ENCODE results near the gene CXCR6. TPM values are rescaled to one million over a fixed set of nuclear protein-coding genes. Genes with fewer than 3 reads are reported as not detected.

Gene CXCR6
- total and polyA plus RNA-seq, 2 donors (not counting 1 experiment from before 2014, with no cell fraction given), result not detected

- Histone ChIP-seq H3K27ac (ENCODE audit: insufficient read depth, low read length) (no peak overlapping the region), H3K9me3 (ENCODE audit: control insufficient read depth, insufficient read depth, low read depth, low read length) (no peaks in the 10 kb centered on the region), H3K27me3 (ENCODE audit: control insufficient read depth, insufficient read depth, low read length) (no peaks in the 10 kb centered on the region), H3K9ac (ENCODE audit: insufficient read depth, low read length) (no peak overlapping the region), H3K4me2 (ENCODE audit: extremely low read depth, insufficient read depth, low read length) (no peak overlapping the region), H2AFZ (ENCODE audit: low read length) (no peak overlapping the region), H3K36me3 (ENCODE audit: control insufficient read depth, insufficient read depth, low read length) (no peaks in the 10 kb centered on the region), H4K20me1 (ENCODE audit: control insufficient read depth, extremely low read depth, insufficient read depth, low read length) (no peaks in the 10 kb centered on the region), H3K4me1 (ENCODE audit: control insufficient read depth, extremely low read depth, insufficient read depth, low read length) (peaks cover 11% of the 10 kb centered on the region), H3K79me2 (ENCODE audit: control insufficient read depth, insufficient read depth, low read length) (no peaks in the 10 kb centered on the region), H3K4me3 (replicated peaks in 1 of 4; ENCODE audit: control extremely low read depth in 1 of 4, insufficient read depth in 1 of 4, low read depth in 3 of 4, low read length in 4 of 4) (no peak overlapping the region)
- DNase-seq (ENCODE audit: low read depth in 2 of 2), result no peak
- TF ChIP-seq CTCF (conservative IDR thresholded peaks at IDR 0.05 in 1 of 2, IDR thresholded peaks at IDR 0.05 in 1 of 2; ENCODE audit: low read depth in 1 of 2, low read length in 2 of 2) (no peak), EZH2 (IDR thresholded peaks at IDR 0.05; ENCODE audit: low read length, missing control alignments) (no peak)
Measured at GRCh38 chr3:45908761-45909160, 34.5 kb upstream of the CXCR6 start.

GRCh38 chr3:45909542-45909941 is 33.7 kb upstream of the CXCR6 start:
- DNase-seq (ENCODE audit: low read depth in 2 of 2), result no peak
- TF ChIP-seq EZH2 (IDR thresholded peaks at IDR 0.05; ENCODE audit: low read length, missing control alignments) (no peak), CTCF (conservative IDR thresholded peaks at IDR 0.05 in 1 of 2, IDR thresholded peaks at IDR 0.05 in 1 of 2; ENCODE audit: low read depth in 1 of 2, low read length in 2 of 2) (no peak)

GRCh38 chr3:45910892-45911291 is 32.4 kb upstream of the CXCR6 start:
- H3K9ac ChIP-seq (ENCODE audit: insufficient read depth, low read length), result no peak overlapping the region
- H2AFZ ChIP-seq (ENCODE audit: low read length), result no peak overlapping the region
- no peaks in the 10 kb centered on the region for H3K9me3 ChIP-seq (ENCODE audit: control insufficient read depth, insufficient read depth, low read depth, low read length)
- DNase-seq (ENCODE audit: low read depth in 2 of 2), result no peak
- no peak overlapping the region for H3K4me3 ChIP-seq (replicated peaks in 1 of 4; ENCODE audit: control extremely low read depth in 1 of 4, insufficient read depth in 1 of 4, low read depth in 3 of 4, low read length in 4 of 4)
- H3K27ac ChIP-seq (ENCODE audit: insufficient read depth, low read length), result no peak overlapping the region
- H3K4me2 ChIP-seq (ENCODE audit: extremely low read depth, insufficient read depth, low read length), result no peak overlapping the region
- TF ChIP-seq EZH2 (IDR thresholded peaks at IDR 0.05; ENCODE audit: low read length, missing control alignments) (no peak), CTCF (conservative IDR thresholded peaks at IDR 0.05 in 1 of 2, IDR thresholded peaks at IDR 0.05 in 1 of 2; ENCODE audit: low read depth in 1 of 2, low read length in 2 of 2) (no peak)
- peaks cover 11% of the 10 kb centered on the region for H3K4me1 ChIP-seq (ENCODE audit: control insufficient read depth, extremely low read depth, insufficient read depth, low read length)
- H3K27me3 ChIP-seq (ENCODE audit: control insufficient read depth, insufficient read depth, low read length), result no peaks in the 10 kb centered on the region
- H3K36me3 ChIP-seq (ENCODE audit: control insufficient read depth, insufficient read depth, low read length), result no peaks in the 10 kb centered on the region
- H3K79me2 ChIP-seq (ENCODE audit: control insufficient read depth, insufficient read depth, low read length), result no peaks in the 10 kb centered on the region
- no peaks in the 10 kb centered on the region for H4K20me1 ChIP-seq (ENCODE audit: control insufficient read depth, extremely low read depth, insufficient read depth, low read length)

More at GRCh38 chr3:45909542-45909941, 33.7 kb upstream of the CXCR6 start:
- Histone ChIP-seq H3K27me3 (ENCODE audit: control insufficient read depth, insufficient read depth, low read length) (no peaks in the 10 kb centered on the region), H3K4me2 (ENCODE audit: extremely low read depth, insufficient read depth, low read length) (no peak overlapping the region), H2AFZ (ENCODE audit: low read length) (no peak overlapping the region), H3K9me3 (ENCODE audit: control insufficient read depth, insufficient read depth, low read depth, low read length) (no peaks in the 10 kb centered on the region), H3K4me1 (ENCODE audit: control insufficient read depth, extremely low read depth, insufficient read depth, low read length) (peaks cover 11% of the 10 kb centered on the region), H3K9ac (ENCODE audit: insufficient read depth, low read length) (no peak overlapping the region), H3K27ac (ENCODE audit: insufficient read depth, low read length) (no peak overlapping the region), H3K4me3 (replicated peaks in 1 of 4; ENCODE audit: control extremely low read depth in 1 of 4, insufficient read depth in 1 of 4, low read depth in 3 of 4, low read length in 4 of 4) (no peak overlapping the region), H3K36me3 (ENCODE audit: control insufficient read depth, insufficient read depth, low read length) (no peaks in the 10 kb centered on the region), H4K20me1 (ENCODE audit: control insufficient read depth, extremely low read depth, insufficient read depth, low read length) (no peaks in the 10 kb centered on the region), H3K79me2 (ENCODE audit: control insufficient read depth, insufficient read depth, low read length) (no peaks in the 10 kb centered on the region)
